Upper lobe of left lung (tissue), 6 donors: Measurements from ENCODE around the gene DCDC2C. TPM values are rescaled to one million over a fixed set of nuclear protein-coding genes. Genes with fewer than 3 reads are reported as not detected.

Experiments used
- ATAC-seq, 2 donors: fragments of 200-7000 bp; cut with Tn5 transposase; one replicate each; pipeline ENCODE4 v1.9.1; 2022; ENCODE audit warnings: mild to moderate bottlenecking in 2 of 2, moderate library complexity in 2 of 2; ENCODE audit not compliant: low FRiP score in 2 of 2
- DNase-seq, 2 donors: peaks; one replicate each; pipeline ENCODE4 v3.0.0-alpha.2; 2019 to 2020
- H3K27ac ChIP-seq, 4 donors: fragments of 200-600 bp; sonication (generic); one replicate each; pipeline ENCODE4 v1.5.1; 2016 to 2019
- H3K27me3 ChIP-seq, 4 donors: fragments of 200-600 bp; sonication (generic); one replicate each; pipeline ENCODE4 v1.5.1; 2017 to 2019
- H3K36me3 ChIP-seq, 4 donors: fragments of 200-600 bp; sonication (generic); one replicate each; pipeline ENCODE4 v1.5.1; 2016 to 2019
- H3K4me1 ChIP-seq, 4 donors: fragments of 200-600 bp; sonication (generic); one replicate each; pipeline ENCODE4 v1.5.1; 2018 to 2019
- H3K4me3 ChIP-seq, 4 donors: fragments of 200-600 bp; sonication (generic); one replicate each; pipeline ENCODE4 v1.5.1; 2017 to 2019; ENCODE audit warnings: mild to moderate bottlenecking in 2 of 4, moderate library complexity in 1 of 4
- H3K9me3 ChIP-seq, 4 donors: fragments of 200-600 bp; sonication (generic); one replicate each; pipeline ENCODE4 v1.5.1; 2018 to 2019
- EP300 ChIP-seq, 4 donors: sonication (generic); formaldehyde crosslinking; IDR thresholded peaks; one replicate each; pipeline ENCODE4 v1.5.1; 2017; ENCODE audit warnings: antibody characterized with exemption in 4 of 4, control low read depth in 2 of 4
- POLR2A ChIP-seq, 4 donors: fragments of 450-650 bp; IDR thresholded peaks; one replicate each; pipeline ENCODE4 v1.5.1; 2016 to 2017; ENCODE audit warnings: antibody characterized with exemption in 4 of 4, mild to moderate bottlenecking in 2 of 4
- POLR2AphosphoS5 ChIP-seq, 2 donors: sonication (generic); formaldehyde crosslinking; IDR thresholded peaks; one replicate each; pipeline ENCODE4 v1.5.1; 2017; ENCODE audit warnings: antibody characterized with exemption in 2 of 2
- WGBS, 2 donors: methylation state at CpG; one replicate each; pipeline ENCODE4 v1.1.5; 2017 to 2018; 5-methylcytosine and 5-hydroxymethylcytosine counted together
- total RNA-seq, 6 donors: library from RNA; depleted of rRNA in 4 of 6; stranded (reverse); fragments of >200 nt in 4 of 6; gene quantifications; one replicate each; pipeline versions ENCODE4 v1.1.0 to v1.2.1, GENCODE V29; 2016 to 2021
- TF ChIP-seq, protein P1 (sequence below), 6 experiments: fragments of 450-650 bp in 4 of 6; fragments of 200-600 bp in 2 of 6; sonication (generic) in 2 of 6; IDR thresholded peaks; one replicate each; pipeline ENCODE4 v1.5.1; 2016 to 2019; ENCODE audit warnings: antibody characterized with exemption in 6 of 6
- donor health status: DM: no; HTN: no; CAD: no; lungs with moderate emphysema.
- donor health status: DM: no; HTN: yes; CAD: no; lungs with severe emphysema.

Gene DCDC2C
- total RNA-seq, 6 donors from 2014 or later: not detected

DNA sequence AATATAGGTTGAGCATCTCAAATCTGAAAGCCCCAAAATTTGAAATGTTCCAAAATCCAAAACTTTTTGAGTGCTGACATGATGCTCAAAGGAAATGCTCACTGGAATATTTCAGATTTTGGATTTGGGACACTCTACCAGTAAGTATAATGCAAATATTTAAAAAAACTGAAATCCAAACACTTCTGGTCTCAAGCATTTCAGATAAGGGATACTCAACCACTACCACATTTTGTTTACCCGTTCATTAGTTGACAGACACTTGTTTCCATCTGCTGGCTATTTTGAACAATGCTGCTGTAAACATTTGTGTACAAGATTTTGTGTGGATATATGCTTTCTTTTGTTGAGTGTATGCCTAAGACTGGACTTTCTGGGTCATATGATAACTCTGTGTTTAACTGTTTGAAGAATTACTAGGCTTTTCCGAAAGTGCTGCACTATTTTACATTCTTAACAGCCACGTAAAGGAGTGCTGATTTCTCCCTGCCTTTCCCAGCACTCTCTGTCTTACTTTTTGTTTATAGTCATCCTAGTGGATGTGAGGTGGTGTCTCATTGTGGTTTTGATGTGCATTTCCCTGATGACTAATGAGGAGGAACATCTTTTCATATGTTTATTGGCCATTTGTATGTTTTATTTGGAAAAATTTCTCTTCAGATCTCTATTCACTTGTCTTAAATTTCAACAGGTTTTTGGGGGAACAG lies 19.5 kb upstream of the DCDC2C start:
- ATAC-seq (no peak), DNase-seq (no peak)
- no peak for TF ChIP-seq EP300 (IDR thresholded peaks at IDR 0.05)
- TF ChIP-seq POLR2AphosphoS5 (IDR thresholded peaks at IDR 0.05): no peak
- H3K27me3 ChIP-seq: no peaks in the 10 kb centered on the region
- H3K9me3 ChIP-seq: no peaks in the 10 kb centered on the region
- no peaks in the 10 kb centered on the region for H3K36me3 ChIP-seq
- H3K4me1 ChIP-seq: peaks cover 0 to 3% (median 0%) of the 10 kb centered on the region in 4 donors
- 33 to 38% methylated on average over 3 of the region's 3 CpGs for WGBS, 2 donors
- H3K4me3 ChIP-seq: no peak overlapping the region
- no peak overlapping the region for H3K27ac ChIP-seq

DNA sequence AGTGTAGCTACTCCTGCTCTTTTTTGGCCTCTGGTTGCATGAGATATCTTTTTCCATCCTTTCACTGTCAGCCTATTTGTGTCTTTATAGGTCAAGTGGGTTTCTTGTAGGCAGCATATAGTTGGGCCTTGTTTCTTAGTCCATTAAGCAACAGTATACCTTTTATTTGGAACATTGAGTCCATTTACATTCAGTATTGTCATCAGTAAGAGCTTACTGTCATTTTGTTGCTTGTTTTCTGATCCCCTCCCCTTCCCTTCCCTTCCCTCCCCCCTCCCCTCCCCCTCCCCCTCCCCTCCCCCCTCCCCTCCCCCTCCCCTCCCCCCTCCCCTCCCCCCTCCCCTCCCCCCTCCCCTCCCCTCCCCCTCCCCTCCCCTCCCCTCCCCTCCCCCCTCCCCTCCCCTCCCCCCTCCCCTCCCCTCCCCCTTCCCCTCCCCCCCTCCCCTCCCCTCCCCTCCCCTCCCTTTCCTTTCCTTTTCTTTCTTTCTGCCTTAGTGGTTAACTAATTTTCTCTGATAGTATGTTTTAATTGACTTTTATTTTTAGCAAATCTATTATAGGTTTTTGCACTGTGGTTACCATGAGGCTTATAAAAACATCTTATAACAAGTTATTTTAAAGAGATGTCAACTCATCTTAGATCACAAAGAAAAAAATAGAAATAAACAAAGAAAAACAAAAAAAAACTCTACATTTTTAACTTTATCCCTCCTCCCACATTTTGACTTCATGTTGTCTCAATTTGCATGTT lies 13.2 kb upstream of the DCDC2C start:
- DNase-seq (no peak), ATAC-seq (no peak)
- no peak overlapping the region for H3K4me3 ChIP-seq
- TF ChIP-seq POLR2A (IDR thresholded peaks at IDR 0.05) (no peak), EP300 (IDR thresholded peaks at IDR 0.05) (no peak)
- TF ChIP-seq, protein P1, sequence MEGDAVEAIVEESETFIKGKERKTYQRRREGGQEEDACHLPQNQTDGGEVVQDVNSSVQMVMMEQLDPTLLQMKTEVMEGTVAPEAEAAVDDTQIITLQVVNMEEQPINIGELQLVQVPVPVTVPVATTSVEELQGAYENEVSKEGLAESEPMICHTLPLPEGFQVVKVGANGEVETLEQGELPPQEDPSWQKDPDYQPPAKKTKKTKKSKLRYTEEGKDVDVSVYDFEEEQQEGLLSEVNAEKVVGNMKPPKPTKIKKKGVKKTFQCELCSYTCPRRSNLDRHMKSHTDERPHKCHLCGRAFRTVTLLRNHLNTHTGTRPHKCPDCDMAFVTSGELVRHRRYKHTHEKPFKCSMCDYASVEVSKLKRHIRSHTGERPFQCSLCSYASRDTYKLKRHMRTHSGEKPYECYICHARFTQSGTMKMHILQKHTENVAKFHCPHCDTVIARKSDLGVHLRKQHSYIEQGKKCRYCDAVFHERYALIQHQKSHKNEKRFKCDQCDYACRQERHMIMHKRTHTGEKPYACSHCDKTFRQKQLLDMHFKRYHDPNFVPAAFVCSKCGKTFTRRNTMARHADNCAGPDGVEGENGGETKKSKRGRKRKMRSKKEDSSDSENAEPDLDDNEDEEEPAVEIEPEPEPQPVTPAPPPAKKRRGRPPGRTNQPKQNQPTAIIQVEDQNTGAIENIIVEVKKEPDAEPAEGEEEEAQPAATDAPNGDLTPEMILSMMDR (IDR thresholded peaks at IDR 0.05): no peak
- no peaks in the 10 kb centered on the region for H3K9me3 ChIP-seq
- H3K27ac ChIP-seq: no peak overlapping the region
- no peaks in the 10 kb centered on the region for H3K27me3 ChIP-seq
- no peaks in the 10 kb centered on the region for H3K36me3 ChIP-seq
- no peaks in the 10 kb centered on the region for H3K4me1 ChIP-seq

DNA sequence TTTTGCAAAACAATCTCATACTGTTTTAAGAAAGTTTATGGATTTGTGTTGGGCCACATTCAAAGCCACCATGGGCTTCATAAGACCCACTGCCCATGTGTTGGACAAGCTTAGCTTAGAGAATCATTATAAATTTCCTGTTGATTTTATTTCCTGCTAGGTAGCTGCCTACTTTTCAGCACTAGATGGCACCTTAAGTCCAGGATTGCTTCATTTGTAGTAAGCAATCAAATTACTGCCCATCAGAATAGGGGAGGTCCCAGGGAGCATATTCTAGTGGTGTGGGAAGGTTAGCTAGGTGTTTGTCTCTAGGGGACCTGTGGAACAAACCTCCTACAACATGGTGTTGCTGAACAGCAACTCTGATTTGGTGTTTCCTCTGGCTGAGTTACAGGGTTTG lies 11.0 kb upstream of the DCDC2C start:
- no peaks in the 10 kb centered on the region for H3K4me1 ChIP-seq
- H3K36me3 ChIP-seq: no peaks in the 10 kb centered on the region
- H3K27me3 ChIP-seq: no peaks in the 10 kb centered on the region
- H3K4me3 ChIP-seq: no peak overlapping the region
- TF ChIP-seq, protein P1 (IDR thresholded peaks at IDR 0.05): peak in 3 of 6 experiments; percentile 20 to 40 (median 24)
- no peak for TF ChIP-seq EP300 (IDR thresholded peaks at IDR 0.05)
- no peak for DNase-seq
- no peak overlapping the region for H3K27ac ChIP-seq
- ATAC-seq: peak in 1 of 2 donors; percentile 22
- H3K9me3 ChIP-seq: no peaks in the 10 kb centered on the region

DNA sequence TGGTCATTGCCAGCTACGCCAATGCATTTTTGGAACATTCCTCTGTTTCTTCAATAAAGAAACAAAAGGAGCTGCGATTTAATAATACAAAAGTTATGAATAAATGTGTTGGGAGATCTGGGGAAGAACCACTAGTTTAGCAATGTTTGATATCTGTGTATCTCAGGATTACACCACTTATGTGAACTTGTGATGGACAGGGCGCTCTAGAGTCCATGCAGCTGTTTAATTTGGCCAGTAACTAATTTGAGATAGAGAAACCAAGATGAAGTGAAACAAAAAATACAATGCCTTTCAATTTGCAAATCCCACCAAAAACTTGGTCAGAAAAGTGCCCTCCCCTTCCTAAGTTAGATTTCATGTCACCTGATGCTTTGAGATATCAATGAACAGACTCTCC lies 6.8 kb upstream of the DCDC2C start:
- Histone ChIP-seq H3K27ac (no peak overlapping the region), H3K4me1 (no peaks in the 10 kb centered on the region), H3K4me3 (no peak overlapping the region), H3K27me3 (no peaks in the 10 kb centered on the region), H3K9me3 (no peaks in the 10 kb centered on the region), H3K36me3 (no peaks in the 10 kb centered on the region)
- TF ChIP-seq EP300 (IDR thresholded peaks at IDR 0.05) (no peak), POLR2AphosphoS5 (IDR thresholded peaks at IDR 0.05) (no peak), POLR2A (IDR thresholded peaks at IDR 0.05) (no peak)
- TF ChIP-seq, protein P1 (IDR thresholded peaks at IDR 0.05): no peak
- ATAC-seq: no peak
- 82 to 87% methylated on average over 3 of the region's 3 CpGs for WGBS, 2 donors
- no peak for DNase-seq

DNA sequence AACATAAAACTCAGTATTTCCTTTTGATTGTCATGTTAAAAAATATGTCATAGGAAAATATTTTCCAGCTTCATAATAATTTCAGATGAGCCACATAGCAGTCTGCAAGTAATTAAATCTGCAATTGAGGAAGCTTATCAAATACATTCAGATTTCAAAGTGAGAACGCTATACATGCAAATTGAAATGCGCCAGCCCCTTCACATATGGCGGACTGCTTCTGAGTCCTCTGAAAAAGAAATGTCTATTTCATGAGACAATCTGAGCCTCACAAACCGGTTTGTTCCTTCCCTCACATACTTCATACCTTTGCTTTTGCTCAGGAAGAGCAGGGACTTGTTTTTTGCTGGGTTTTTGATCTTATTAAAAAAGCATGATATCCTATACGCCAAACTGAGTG lies 2.3 kb upstream of the DCDC2C start:
- no peaks in the 10 kb centered on the region for H3K9me3 ChIP-seq
- peaks cover 0 to 17% (median 11%) of the 10 kb centered on the region in 4 donors for H3K27me3 ChIP-seq
- H3K27ac ChIP-seq: no peak overlapping the region
- 87 to 89% methylated on average over 5 of the region's 5 CpGs for WGBS, 2 donors
- no peak for TF ChIP-seq EP300 (IDR thresholded peaks at IDR 0.05)
- no peak for TF ChIP-seq POLR2A (IDR thresholded peaks at IDR 0.05)
- TF ChIP-seq, protein P1 (IDR thresholded peaks at IDR 0.05): no peak
- TF ChIP-seq POLR2AphosphoS5 (IDR thresholded peaks at IDR 0.05): no peak
- H3K36me3 ChIP-seq: no peaks in the 10 kb centered on the region
- H3K4me1 ChIP-seq: peaks cover 0 to 10% (median 5%) of the 10 kb centered on the region in 4 donors
- no peak overlapping the region for H3K4me3 ChIP-seq
- no peak for ATAC-seq
- DNase-seq: no peak
